Panc1 (cell line): Measurements from ENCODE around the gene SLC4A4. TPM values are rescaled to one million over a fixed set of nuclear protein-coding genes. Genes with fewer than 3 reads are reported as not detected.

ENCODE experiments used
- ATAC-seq: fragments of 200-7000 bp; cut with Tn5 transposase; 2 replicates; pipeline ENCODE4 v1.9.1; 2020; ENCODE audit warnings: mild to moderate bottlenecking, moderate library complexity
- BruUV-seq: library from RNA; stranded (reverse); fragments of 400-500 nt; replicated peaks from 2 replicates; lab custom pipeline; 2021; lab: Mats Ljungman, UMichigan
- CTCF ChIA-PET: fragments of 300-600 bp; sonication (Branson Sonifier 250); formaldehyde crosslinking; loops from one replicate; lab custom pipeline; 2022; ENCODE audit warnings: antibody characterized with exemption; lab: Charles Lee
- POLR2A ChIA-PET: fragments of 300-600 bp; sonication (Branson Sonifier 250); formaldehyde crosslinking; loops from one replicate; lab custom pipeline; 2022; ENCODE audit warnings: antibody characterized with exemption; lab: Charles Lee
- DNase-seq: peaks from one replicate; pipeline ENCODE4 v3.0.0-alpha.2; 2010; ENCODE audit warnings: low read depth, low spot score
- H3K27ac ChIP-seq: 2 replicates; pipeline ENCODE4 v1.5.1; 2011; ENCODE audit warnings: mild to moderate bottlenecking, low read length, inconsistent platforms
- H3K27me3 ChIP-seq: fragments of 200-500 bp; sonication (Bioruptor generic); 2 replicates; pipeline ENCODE4 v1.6.0; 2014; ENCODE audit warnings: low read length, inconsistent platforms; ENCODE audit not compliant: control insufficient read depth, insufficient read depth
- H3K36me3 ChIP-seq: fragments of 200-500 bp; sonication (Bioruptor generic); 2 replicates; pipeline ENCODE4 v1.5.1; 2014; ENCODE audit warnings: inconsistent platforms, mild to moderate bottlenecking, low read length, moderate library complexity; ENCODE audit not compliant: control insufficient read depth, insufficient read depth
- H3K4me1 ChIP-seq: 2 replicates; pipeline ENCODE4 v1.5.1; 2011; ENCODE audit warnings: inconsistent platforms, mild to moderate bottlenecking, low read length, moderate library complexity; ENCODE audit not compliant: control insufficient read depth, insufficient read depth
- H3K4me3 ChIP-seq, 2 experiments: 2 replicates each; pipeline ENCODE4 v1.5.1; 2011 to 2012; ENCODE audit warnings: low read depth in 2 of 2, low read length in 2 of 2, mild to moderate bottlenecking in 2 of 2, inconsistent platforms in 1 of 2, moderate library complexity in 1 of 2
- H3K9me3 ChIP-seq: fragments of 200-500 bp; sonication (Bioruptor generic); 2 replicates; pipeline ENCODE4 v1.5.1; 2014; ENCODE audit warnings: low read depth, mild to moderate bottlenecking, inconsistent platforms, low read length, moderate library complexity; ENCODE audit not compliant: control insufficient read depth, insufficient read depth
- POLR2AphosphoS5 ChIP-seq: IDR thresholded peaks from 2 replicates; pipeline ENCODE4 v1.6.1; 2012; ENCODE audit warnings: mild to moderate bottlenecking, low read depth, low read length, moderate library complexity
- SIN3A ChIP-seq: IDR thresholded peaks from 2 replicates; pipeline ENCODE4 v1.6.1; 2012; ENCODE audit warnings: low read depth, mild to moderate bottlenecking, low read length, moderate library complexity, borderline replicate concordance; ENCODE audit not compliant: insufficient read depth
- TCF7L2 ChIP-seq: IDR thresholded peaks from 2 replicates; pipeline ENCODE4 v1.6.1; 2011; ENCODE audit warnings: mild to moderate bottlenecking, low read depth, low read length, inconsistent platforms
- in situ Hi-C: cut with HindIII; loops from 2 replicates; pipeline ENCODE4 v1.10.0; 2016; ENCODE audit warnings: low sequenced_read_pairs, low pct_unique_long_range_greater_than_20kb
- intact Hi-C: fragments of 100-400 bp; cut with micrococcal nuclease; formaldehyde crosslinking; loops from one replicate; pipeline ENCODE4 v1.10.0; 2022; ENCODE audit not compliant: unreplicated experiment
- total RNA-seq: library from RNA; stranded (reverse); gene quantifications from one replicate; pipeline ENCODE4 v1.2.1, GENCODE V29; 2021; ENCODE audit not compliant: unreplicated experiment
- TF ChIP-seq, protein P1 (sequence below), 2 experiments: IDR thresholded peaks; 2 replicates each; pipeline ENCODE4 v1.6.1; 2011 to 2012; ENCODE audit warnings: low read depth in 2 of 2, control low read depth in 1 of 2, low read length in 1 of 2, mild to moderate bottlenecking in 1 of 2, moderate library complexity in 1 of 2; ENCODE audit not compliant: insufficient read depth in 1 of 2
- TF ChIP-seq, protein P2 (sequence below): fragments of 450-650 bp; IDR thresholded peaks from 2 replicates; pipeline ENCODE4 v1.5.1; 2017; ENCODE audit warnings: mild to moderate bottlenecking

The SLC4A4 gene
- total RNA-seq, 1 experiment from 2014 or later = 0.26 TPM

DNA sequence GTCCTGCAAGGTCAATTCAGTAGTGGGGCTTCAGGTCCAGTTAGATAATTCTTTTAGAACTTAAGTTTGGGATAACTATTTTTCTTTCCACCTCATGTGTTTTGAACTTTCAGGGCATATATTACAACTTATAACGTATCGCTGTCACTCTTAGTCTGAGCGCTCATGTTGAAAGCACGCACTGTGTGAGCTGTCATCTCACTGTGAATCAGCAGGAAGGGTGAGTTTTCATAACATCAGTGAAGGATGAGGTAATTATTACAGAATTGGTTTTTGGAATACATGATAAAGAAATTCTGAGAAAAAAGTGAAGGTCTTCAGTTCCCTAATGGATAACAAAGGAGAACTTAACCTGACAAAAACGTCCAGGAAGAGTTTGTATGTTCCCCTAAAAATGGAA, 45.1 kb upstream of the SLC4A4 start:
- no peaks in the 10 kb centered on the region for H3K27me3 ChIP-seq
- H3K9me3 ChIP-seq = no peaks in the 10 kb centered on the region
- H3K36me3 ChIP-seq = no peaks in the 10 kb centered on the region
- no peak for ATAC-seq
- H3K4me1 ChIP-seq = no peaks in the 10 kb centered on the region
- DNase-seq = no peak
- POLR2A ChIA-PET = no interaction called here
- CTCF ChIA-PET = no interaction called here
- intact Hi-C loops (no loop called here), in situ Hi-C loops (no loop called here)
- no peak for TF ChIP-seq TCF7L2
- TF ChIP-seq, protein P1, sequence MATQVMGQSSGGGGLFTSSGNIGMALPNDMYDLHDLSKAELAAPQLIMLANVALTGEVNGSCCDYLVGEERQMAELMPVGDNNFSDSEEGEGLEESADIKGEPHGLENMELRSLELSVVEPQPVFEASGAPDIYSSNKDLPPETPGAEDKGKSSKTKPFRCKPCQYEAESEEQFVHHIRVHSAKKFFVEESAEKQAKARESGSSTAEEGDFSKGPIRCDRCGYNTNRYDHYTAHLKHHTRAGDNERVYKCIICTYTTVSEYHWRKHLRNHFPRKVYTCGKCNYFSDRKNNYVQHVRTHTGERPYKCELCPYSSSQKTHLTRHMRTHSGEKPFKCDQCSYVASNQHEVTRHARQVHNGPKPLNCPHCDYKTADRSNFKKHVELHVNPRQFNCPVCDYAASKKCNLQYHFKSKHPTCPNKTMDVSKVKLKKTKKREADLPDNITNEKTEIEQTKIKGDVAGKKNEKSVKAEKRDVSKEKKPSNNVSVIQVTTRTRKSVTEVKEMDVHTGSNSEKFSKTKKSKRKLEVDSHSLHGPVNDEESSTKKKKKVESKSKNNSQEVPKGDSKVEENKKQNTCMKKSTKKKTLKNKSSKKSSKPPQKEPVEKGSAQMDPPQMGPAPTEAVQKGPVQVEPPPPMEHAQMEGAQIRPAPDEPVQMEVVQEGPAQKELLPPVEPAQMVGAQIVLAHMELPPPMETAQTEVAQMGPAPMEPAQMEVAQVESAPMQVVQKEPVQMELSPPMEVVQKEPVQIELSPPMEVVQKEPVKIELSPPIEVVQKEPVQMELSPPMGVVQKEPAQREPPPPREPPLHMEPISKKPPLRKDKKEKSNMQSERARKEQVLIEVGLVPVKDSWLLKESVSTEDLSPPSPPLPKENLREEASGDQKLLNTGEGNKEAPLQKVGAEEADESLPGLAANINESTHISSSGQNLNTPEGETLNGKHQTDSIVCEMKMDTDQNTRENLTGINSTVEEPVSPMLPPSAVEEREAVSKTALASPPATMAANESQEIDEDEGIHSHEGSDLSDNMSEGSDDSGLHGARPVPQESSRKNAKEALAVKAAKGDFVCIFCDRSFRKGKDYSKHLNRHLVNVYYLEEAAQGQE (IDR thresholded peaks at IDR 0.05; ENCODE audit: insufficient read depth in 1 of 2, low read depth in 2 of 2, low read length in 1 of 2) = no peak
- no peak for TF ChIP-seq SIN3A
- BruUV-seq = no TSS peak
- no peak overlapping the region for H3K4me3 ChIP-seq
- no peak overlapping the region for H3K27ac ChIP-seq

DNA sequence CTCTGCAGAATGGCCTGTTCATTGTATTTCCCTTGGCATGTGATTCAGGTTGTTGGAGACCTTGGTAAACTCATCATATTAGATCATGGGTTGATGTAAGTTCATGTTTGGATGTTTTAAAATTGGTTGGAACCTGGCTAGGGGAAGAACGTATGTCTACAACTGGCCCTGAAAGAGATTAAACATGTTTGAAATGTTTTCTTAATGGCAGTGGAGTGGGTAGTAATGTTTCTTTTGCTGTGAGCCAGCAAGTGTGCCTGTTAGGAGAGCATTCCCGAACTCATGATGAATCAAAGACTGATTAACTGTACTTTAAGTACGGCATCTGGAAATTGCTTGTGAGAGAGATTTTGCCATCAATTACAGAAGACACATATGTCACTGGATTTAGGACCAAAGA, 44.5 kb upstream of the SLC4A4 start:
- intact Hi-C loops (no loop called here), in situ Hi-C loops (no loop called here)
- Histone ChIP-seq H3K9me3 (no peaks in the 10 kb centered on the region), H3K4me3 (no peak overlapping the region), H3K36me3 (no peaks in the 10 kb centered on the region), H3K4me1 (no peaks in the 10 kb centered on the region), H3K27me3 (no peaks in the 10 kb centered on the region), H3K27ac (no peak overlapping the region)
- no TSS peak for BruUV-seq
- CTCF ChIA-PET = no interaction called here
- DNase-seq (no peak), ATAC-seq (no peak)
- no peak for TF ChIP-seq POLR2AphosphoS5
- POLR2A ChIA-PET = no interaction called here

DNA sequence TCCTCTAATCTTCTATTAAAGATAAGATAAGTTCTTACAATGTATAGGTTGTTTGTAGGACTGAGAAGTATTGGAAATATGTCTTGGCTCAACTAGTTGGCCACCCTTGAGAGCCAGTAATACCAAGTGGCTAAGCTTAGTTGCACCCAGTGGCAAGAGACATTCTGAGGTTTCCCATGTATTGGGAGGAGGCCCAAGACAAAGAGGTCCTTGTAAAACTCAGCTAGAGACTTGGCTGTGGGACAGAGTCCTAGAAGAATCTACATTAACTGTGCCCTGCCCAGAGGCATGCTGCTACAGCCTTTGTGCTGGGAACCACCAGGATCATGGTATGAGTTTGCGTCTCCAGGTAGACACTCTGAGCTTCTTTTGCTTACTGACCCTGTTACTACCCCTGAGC, 41.9 kb upstream of the SLC4A4 start:
- H3K4me1 ChIP-seq = no peaks in the 10 kb centered on the region
- no peaks in the 10 kb centered on the region for H3K9me3 ChIP-seq
- no peaks in the 10 kb centered on the region for H3K36me3 ChIP-seq
- in situ Hi-C loops = no loop called here
- H3K27me3 ChIP-seq = no peaks in the 10 kb centered on the region
- TF ChIP-seq TCF7L2 = no peak
- no peak for TF ChIP-seq SIN3A
- no peak for TF ChIP-seq POLR2AphosphoS5
- TF ChIP-seq, protein P1 (IDR thresholded peaks at IDR 0.05; ENCODE audit: insufficient read depth in 1 of 2, low read depth in 2 of 2, low read length in 1 of 2) = no peak
- TF ChIP-seq, protein P2, sequence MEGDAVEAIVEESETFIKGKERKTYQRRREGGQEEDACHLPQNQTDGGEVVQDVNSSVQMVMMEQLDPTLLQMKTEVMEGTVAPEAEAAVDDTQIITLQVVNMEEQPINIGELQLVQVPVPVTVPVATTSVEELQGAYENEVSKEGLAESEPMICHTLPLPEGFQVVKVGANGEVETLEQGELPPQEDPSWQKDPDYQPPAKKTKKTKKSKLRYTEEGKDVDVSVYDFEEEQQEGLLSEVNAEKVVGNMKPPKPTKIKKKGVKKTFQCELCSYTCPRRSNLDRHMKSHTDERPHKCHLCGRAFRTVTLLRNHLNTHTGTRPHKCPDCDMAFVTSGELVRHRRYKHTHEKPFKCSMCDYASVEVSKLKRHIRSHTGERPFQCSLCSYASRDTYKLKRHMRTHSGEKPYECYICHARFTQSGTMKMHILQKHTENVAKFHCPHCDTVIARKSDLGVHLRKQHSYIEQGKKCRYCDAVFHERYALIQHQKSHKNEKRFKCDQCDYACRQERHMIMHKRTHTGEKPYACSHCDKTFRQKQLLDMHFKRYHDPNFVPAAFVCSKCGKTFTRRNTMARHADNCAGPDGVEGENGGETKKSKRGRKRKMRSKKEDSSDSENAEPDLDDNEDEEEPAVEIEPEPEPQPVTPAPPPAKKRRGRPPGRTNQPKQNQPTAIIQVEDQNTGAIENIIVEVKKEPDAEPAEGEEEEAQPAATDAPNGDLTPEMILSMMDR = no peak
- DNase-seq (no peak), ATAC-seq (no peak)
- intact Hi-C loops = no loop called here
- H3K27ac ChIP-seq = no peak overlapping the region
- ChIA-PET POLR2A (no interaction called here), CTCF (no interaction called here)
- no TSS peak for BruUV-seq
- H3K4me3 ChIP-seq = no peak overlapping the region
